HG03460 (cell line): ENCODE data around the gene AGT.
"Not testable (repeated sequence)": the region's sequence is repeated elsewhere in the genome, so short reads cannot be mapped to it uniquely, and the experiment has no call there.

Experiments used
- ATAC-seq: cut with Tn5 transposase; IDR thresholded peaks from one replicate; pipeline ENCODE4 v1.9.1; 2021; ENCODE audit not compliant: unreplicated experiment

Gene AGT

GRCh38 chr1:230745071-230745470 is 31.1 kb upstream of the AGT start:
- ATAC-seq = no peak

GRCh38 chr1:230744382-230744781 is 30.5 kb upstream of the AGT start:
- no peak for ATAC-seq

- ATAC-seq = no peak
Observed at GRCh38 chr1:230743899-230744298, 30.0 kb upstream of the AGT start.

GRCh38 chr1:230739564-230740290 is 25.8 kb upstream of the AGT start:
- ATAC-seq = no peak

- ATAC-seq = no peak
Observed at GRCh38 chr1:230737622-230738262, 23.8 kb upstream of the AGT start.

GRCh38 chr1:230735447-230735846 is 21.5 kb upstream of the AGT start:
- ATAC-seq = no peak

- ATAC-seq = no peak
Observed at GRCh38 chr1:230730977-230731376, 17.1 kb upstream of the AGT start.

GRCh38 chr1:230728710-230729392 is 14.9 kb upstream of the AGT start:
- ATAC-seq = no peak

- no peak for ATAC-seq
Observed at GRCh38 chr1:230725256-230726012, 11.5 kb upstream of the AGT start.

- ATAC-seq = not testable (repeated sequence)
Observed at GRCh38 chr1:230721849-230722522, 8.1 kb upstream of the AGT start.

- ATAC-seq = no peak
Observed at GRCh38 chr1:230717251-230717650, 3.3 kb upstream of the AGT start.

- not testable (repeated sequence) for ATAC-seq
Observed at GRCh38 chr1:230716453-230716852, 2.5 kb upstream of the AGT start.

- ATAC-seq = no peak
Observed at GRCh38 chr1:230715510-230715909, 1.6 kb upstream of the AGT start.

- no peak for ATAC-seq
Observed at GRCh38 chr1:230713547-230713914, 391 bp downstream of the AGT start.

GRCh38 chr1:230713138-230713537 is 784 bp downstream of the AGT start:
- no peak for ATAC-seq

- ATAC-seq = no peak
Observed at GRCh38 chr1:230712470-230712942, 1.4 kb downstream of the AGT start.

GRCh38 chr1:230711245-230711644 is 2.7 kb downstream of the AGT start:
- ATAC-seq = no peak

- ATAC-seq = no peak
Observed at GRCh38 chr1:230710543-230710904, 3.4 kb downstream of the AGT start.

GRCh38 chr1:230709619-230710542 is 4.0 kb downstream of the AGT start:
- no peak for ATAC-seq
